ENCODE measurements around the gene LIME1.
"Not testable (repeated sequence)": the region's sequence is repeated elsewhere in the genome, so short reads cannot be mapped to it uniquely, and the experiment has no call there.

LIME1 gene

GRCh38 chr20:63708301-63709148 is 27.9 kb upstream of the LIME1 start:
- no peak for DNase-seq

GRCh38 chr20:63709149-63709527 is 27.3 kb upstream of the LIME1 start:
- DNase-seq: no peak

- no peak for DNase-seq
Observed at GRCh38 chr20:63711085-63711645, 25.3 kb upstream of the LIME1 start.

DNA sequence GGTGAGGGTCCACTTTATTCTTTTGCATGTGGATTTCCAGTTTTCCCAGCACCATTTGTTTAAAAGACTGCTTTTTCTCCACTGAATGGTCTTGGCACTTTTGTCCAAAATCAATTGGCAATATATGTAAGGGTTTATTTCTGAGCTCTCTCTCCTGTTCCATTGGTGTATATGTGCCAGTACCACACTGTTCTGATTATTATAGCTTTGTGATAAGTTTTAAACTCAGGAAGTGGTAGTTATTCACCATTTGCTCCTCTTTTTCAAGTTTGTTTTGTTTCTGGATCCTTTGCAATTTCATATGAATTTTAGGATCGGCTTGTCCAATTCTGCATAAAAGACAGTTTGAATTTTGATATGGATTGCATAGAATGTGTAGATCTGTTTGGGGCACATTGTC is 24.3 kb upstream of the LIME1 start:
- DNase-seq: no peak

DNA sequence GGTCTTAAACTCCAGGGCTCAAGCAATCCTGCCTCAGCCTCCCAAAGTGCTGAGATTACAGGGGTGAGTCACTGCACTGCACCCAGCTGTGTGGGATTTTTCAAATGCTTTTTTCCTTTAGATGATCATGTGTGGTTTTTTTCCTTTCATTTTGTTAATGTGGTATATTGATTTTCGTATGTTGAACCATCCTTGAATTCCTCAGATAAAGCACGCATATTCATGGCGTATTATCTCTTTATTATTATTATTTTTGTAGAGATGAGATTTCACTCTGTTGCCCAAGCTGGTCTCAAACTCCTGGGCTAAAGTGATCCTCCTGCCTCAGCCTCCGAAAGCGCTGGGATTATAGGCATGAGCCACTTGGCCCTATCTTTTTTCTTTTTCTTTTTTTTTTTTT is 21.6 kb upstream of the LIME1 start:
- no peak for DNase-seq

- DNase-seq: no peak
Observed at GRCh38 chr20:63718996-63719395, 17.5 kb upstream of the LIME1 start.

DNA sequence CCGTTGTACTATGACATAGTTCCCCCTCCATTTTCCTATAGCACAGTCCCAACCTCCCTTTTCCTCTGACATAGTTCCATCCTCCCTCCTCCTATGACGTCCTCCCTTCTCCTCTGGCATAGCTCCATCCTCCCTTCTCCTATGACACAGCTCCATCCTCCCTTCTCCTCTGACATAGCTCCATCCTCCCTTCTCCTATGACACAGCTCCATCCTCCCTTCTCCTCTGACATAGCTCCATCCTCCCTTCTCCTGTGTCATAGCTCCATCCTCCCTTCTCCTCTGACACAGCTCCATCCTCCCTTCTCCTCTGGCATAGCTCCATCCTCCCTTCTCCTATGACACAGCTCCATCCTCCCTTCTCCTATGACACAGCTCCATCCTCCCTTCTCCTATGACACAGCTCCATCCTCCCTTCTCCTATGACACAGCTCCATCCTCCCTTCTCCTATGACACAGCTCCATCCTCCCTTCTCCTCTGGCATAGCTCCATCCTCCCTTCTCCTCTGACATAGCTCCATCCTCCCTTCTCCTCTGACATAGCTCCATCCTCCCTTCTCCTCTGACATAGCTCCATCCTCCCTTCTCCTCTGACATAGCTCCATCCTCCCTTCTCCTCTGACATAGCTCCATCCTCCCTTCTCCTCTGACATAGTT is 13.4 kb upstream of the LIME1 start:
- DNase-seq: not testable (repeated sequence)

DNA sequence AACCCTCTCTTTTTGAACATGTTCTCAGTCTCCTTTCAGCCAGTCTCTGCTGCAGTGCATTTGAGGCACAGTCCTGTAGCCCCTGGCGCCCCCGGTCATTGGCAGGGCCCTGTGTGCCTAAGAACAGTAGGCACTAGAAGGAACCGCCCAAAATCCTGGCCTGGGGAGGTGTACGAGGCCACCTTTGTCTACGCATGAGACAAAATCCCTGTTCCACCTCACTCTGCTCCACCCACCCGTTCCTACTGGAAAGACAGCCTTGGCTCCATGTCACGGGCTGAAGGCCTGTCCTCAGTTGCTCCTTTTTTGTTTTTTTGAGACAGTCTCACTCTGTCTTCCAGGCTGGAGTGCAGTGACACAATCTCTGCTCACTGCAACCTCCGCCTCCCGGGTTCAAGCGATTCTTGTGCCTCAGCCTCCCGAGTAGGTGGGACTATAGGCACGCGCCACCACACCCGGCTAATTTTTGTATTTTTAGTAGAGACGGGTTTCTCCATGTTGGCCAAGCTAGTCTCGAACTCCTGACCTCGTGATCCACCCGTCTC is 6.2 kb upstream of the LIME1 start:
- not testable (repeated sequence) for DNase-seq

- no peak for DNase-seq
Observed at GRCh38 chr20:63731410-63731809, 5.1 kb upstream of the LIME1 start.

DNA sequence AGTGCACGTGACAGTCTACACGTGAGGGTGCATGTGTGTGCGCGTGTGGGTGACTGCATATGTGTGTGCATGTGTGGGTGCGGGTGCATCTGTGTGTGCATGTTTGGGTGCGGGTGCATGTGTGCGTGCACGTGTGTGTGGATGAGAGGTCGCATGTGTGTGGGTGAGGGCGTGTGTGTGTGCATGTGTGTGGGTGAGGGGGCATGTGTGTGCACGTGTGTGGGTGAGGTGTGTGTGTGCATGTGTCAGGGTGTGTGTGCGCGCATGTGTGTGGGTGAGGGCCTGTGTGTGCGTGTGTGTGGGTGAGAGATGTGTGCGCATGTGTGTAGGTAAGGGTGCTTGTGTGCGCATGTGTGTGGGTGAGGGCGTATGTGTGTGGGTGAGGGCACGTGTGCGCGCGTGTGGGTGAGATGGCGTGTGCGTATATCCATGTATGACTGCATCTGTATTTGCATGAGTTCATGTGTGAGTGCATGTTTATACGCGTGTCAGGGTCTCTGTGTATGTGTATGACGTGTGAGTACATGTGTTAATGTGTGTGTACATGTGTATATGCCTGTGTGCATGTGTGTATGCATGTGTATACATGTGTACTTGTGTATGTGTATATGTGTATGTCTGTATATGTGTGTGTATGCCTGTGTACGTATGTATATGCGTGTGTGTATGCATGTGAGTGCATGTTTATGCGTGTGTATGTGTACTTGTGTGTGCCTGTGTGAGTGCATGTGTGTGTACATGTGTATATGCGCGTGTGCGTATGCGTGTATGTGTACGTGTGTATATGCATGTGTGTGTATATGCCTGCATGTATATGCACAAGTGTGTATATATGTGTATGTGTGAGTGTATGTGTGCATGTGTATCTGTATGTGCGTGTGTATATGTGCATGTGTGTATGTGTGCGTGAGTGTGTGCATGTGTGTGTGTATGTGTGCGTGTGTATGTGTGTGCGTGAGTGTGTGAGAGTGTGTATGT is 4.1 kb upstream of the LIME1 start:
- DNase-seq: no peak

DNA sequence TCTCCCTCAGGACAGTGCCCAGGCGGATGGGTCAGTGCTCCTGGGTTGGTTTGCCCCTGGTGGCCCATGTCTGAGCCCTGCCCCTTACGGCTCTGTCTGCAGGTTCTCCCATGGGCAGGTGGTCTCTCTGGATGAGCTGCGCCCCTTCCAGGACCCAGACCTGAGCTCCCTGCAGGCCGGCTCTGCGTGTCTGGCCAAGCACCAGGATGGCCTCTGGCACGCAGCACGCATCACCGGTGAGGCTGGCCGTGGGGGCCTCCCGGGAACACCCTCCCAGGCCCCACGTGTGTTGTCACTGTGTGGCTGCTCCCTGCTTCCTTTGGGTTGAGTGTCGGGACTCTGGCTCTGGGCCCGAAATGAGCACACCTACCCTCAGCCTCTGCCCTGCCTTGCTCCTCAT is 3.3 kb upstream of the LIME1 start:
- DNase-seq: no peak

DNA sequence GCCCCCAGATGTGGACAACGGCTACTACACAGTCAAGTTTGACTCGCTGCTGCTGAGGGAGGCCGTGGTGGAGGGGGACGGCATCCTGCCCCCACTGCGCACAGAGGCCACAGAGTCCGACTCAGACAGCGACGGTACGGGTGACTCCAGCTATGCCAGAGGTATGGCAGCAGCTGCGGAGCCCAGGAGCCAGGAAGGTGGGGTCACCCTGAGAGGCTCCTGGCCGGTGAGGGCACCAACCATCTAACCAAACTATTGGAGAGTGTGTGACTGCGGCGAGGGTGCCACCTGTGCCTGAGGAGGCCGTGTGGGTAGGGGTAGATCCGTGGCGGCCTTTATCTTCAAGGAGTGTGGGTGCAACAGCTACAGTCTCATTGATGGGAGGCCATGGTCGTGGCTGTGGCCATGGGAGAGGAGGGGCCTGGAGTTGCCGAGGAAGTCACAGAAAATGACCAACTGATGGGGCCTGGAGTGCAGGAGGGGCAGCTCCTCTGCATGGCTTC is 2.8 kb upstream of the LIME1 start:
- DNase-seq: no peak

DNA sequence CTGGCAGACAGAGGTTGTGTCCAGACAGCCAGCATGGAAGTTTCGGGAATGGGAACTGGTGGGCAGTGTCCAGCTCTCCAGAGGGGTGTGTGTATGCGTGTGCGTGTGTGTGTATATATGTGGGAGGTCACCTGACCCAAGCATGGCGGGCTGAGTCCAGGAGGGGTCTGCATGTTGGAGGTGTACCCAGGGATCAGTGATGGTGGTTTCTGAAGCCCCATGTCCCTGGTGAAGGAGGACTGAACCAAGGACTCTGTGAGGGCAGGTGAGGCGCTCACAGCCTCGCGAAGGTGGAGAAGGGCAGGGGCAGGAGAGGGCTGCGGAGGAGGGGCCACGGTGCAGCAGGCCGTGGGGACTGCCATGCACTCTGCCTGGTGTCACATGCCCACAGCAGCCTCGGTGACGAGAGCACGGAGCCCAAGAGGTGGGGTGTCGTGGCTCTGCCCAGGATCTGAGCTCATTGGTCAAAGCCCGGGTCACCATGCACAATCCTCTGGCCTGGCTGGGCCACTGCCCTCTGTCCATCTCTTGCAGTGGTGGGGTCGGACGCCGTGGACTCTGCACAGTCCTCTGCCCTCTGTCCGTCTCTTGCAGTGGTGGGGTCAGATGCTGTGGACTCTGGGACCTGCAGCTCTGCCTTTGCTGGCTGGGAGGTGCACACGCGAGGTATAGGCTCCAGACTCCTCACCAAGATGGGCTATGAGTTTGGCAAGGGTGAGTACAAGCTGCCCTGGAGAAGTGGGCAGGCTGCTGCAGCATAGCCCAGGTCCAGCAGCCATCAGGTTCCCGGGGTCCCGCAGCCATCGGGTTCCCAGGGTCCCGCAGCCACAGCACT is 2.1 kb upstream of the LIME1 start:
- no peak for DNase-seq

DNA sequence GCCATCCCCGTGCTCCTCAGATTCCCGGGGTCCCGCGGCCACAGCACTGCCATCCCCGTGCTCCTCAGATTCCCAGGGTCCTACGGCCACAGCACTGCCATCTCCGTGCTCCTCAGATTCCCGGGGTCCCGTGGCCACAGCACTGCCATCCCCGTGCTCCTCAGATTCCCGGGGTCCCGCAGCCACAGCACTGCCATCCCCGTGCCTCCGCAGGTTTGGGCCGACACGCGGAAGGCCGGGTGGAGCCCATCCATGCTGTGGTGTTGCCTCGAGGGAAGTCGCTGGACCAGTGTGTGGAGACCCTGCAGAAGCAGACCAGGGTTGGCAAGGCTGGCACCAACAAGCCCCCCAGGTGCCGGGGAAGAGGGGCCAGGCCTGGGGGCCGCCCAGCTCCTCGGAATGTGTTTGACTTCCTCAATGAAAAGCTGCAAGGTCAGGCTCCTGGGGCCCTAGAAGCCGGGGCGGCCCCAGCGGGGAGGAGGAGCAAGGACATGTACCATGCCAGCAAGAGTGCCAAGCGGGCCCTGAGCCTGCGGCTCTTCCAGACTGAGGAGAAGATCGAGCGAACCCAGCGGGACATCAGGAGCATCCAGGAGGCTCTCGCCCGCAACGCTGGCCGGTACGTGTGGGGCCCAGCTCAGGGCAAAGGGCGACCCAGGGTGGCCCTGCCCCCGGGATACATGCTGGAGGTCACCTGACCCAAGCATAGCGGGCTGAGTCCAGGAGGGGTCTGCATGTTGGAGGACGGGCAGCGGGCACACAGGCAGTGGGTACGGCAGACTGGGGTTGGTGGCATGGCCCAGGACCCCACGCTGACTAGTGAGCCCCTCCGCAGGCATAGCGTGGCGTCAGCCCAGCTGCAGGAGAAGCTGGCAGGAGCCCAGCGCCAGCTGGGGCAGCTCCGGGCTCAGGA is 1.3 kb upstream of the LIME1 start:
- DNase-seq: no peak

GRCh38 chr20:63736893-63737694 is 630 bp downstream of the LIME1 start:
- peak; percentile 48 for DNase-seq

DNA sequence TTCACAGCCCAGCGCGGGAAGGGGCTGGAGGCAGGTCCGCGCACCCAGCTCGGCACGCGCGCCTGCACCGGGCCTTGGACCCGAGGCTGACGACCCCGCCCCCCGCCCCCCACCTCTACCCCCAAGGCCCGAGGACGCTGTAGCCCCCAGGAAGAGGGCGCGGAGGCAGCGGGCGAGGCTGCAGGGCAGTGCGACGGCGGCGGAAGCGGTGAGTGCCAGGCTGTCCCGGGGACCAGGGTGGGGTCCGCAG is 1.2 kb downstream of the LIME1 start:
- DNase-seq: no peak

GRCh38 chr20:63737945-63738686 is 1.7 kb downstream of the LIME1 start:
- peak; percentile 18 for DNase-seq

DNA sequence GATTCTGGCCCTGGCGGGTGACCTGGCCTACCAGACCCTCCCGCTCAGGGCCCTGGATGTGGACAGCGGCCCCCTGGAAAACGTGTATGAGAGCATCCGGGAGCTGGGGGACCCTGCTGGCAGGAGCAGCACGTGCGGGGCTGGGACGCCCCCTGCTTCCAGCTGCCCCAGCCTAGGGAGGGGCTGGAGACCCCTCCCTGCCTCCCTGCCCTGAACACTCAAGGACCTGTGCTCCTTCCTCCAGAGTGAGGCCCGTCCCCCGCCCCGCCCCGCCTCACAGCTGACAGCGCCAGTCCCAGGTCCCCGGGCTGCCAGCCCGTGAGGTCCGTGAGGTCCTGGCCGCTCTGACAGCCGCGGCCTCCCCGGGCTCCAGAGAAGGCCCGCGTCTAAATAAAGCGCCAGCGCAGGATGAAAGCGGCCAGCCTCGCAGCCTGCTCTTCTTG is 2.2 kb downstream of the LIME1 start:
- peak; percentile 35 for DNase-seq
